HepG2 (cell line): Measurements from ENCODE around the gene MCAT. TPM values are rescaled to one million over a fixed set of nuclear protein-coding genes. Genes with fewer than 3 reads are reported as not detected.

ENCODE experiments used
- HNRNPUL1 ChIP-seq: fragments of 200-400 bp; formaldehyde crosslinking; IDR thresholded peaks from 2 replicates; pipeline ENCODE4 v1.6.1; 2017; ENCODE audit warnings: low read depth, mild to moderate bottlenecking, low read length, moderate library complexity
- JUN ChIP-seq: sonication (generic); formaldehyde crosslinking; IDR thresholded peaks from 2 replicates; pipeline ENCODE4 v1.4.0; 2020; ENCODE audit warnings: mild to moderate bottlenecking, missing genetic modification reagents
- MTERF4 ChIP-seq: sonication (generic); formaldehyde crosslinking; IDR thresholded peaks from 2 replicates; pipeline ENCODE4 v1.8.0; 2023; ENCODE audit warnings: mild to moderate bottlenecking, missing genetic modification reagents
- NR2F6 ChIP-seq, 2 experiments: IDR thresholded peaks; 2 replicates each; pipeline ENCODE4 v1.6.1; 2016; ENCODE audit warnings: antibody characterized with exemption in 1 of 2, mild to moderate bottlenecking in 1 of 2
- PATZ1 ChIP-seq: sonication (generic); formaldehyde crosslinking; IDR thresholded peaks from 2 replicates; pipeline ENCODE4 v1.4.0; 2020; ENCODE audit warnings: missing genetic modification reagents
- TEAD2 ChIP-seq: sonication (generic); formaldehyde crosslinking; IDR thresholded peaks from 2 replicates; pipeline ENCODE4 v1.9.0; 2021; ENCODE audit warnings: missing genetic modification reagents
- TEAD3 ChIP-seq: optimal IDR thresholded peaks from 2 replicates; pipeline ENCODE3; 2016; ENCODE audit warnings: borderline replicate concordance
- ZNF292 ChIP-seq: sonication (generic); formaldehyde crosslinking; IDR thresholded peaks from 2 replicates; pipeline ENCODE4 v1.8.1; 2022; ENCODE audit warnings: mild to moderate bottlenecking, low read depth, missing genetic modification reagents, borderline replicate concordance
- ZNF737 ChIP-seq: sonication (generic); formaldehyde crosslinking; IDR thresholded peaks from 2 replicates; pipeline ENCODE4 v1.5.0; 2020; ENCODE audit warnings: missing genetic modification reagents, mild to moderate bottlenecking, borderline replicate concordance
- ZNF772 ChIP-seq: sonication (generic); formaldehyde crosslinking; IDR thresholded peaks from 2 replicates; pipeline ENCODE4 v1.5.0; 2020; ENCODE audit warnings: mild to moderate bottlenecking, missing genetic modification reagents
- polyA plus RNA-seq, 8 experiments: library from polyadenylated mRNA; depleted of rRNA in 3 of 8; stranded (reverse) in 7 of 8; unstranded in 1 of 8; fragments of >200 nt; fragmentation: Illumina TruSeq in 4 of 8; extraction: Trizol in 4 of 8; gene quantifications; 2 replicates each; pipeline versions ENCODE4 v1.2.1 to v1.2.3, GENCODE V29; 2011 to 2016; ENCODE audit warnings: low read depth in 4 of 8, missing spikeins in 1 of 8, mixed read lengths in 1 of 8; ENCODE audit not compliant: insufficient read depth in 1 of 8
- total RNA-seq, 5 experiments: library from RNA; depleted of rRNA; stranded (reverse); fragments of >200 nt; fragmentation: Illumina TruSeq; extraction: Trizol; gene quantifications; 2 replicates each; pipeline ENCODE4 v1.2.3, GENCODE V29; 2016; ENCODE audit warnings: low read depth in 1 of 5

The MCAT gene
- total and polyA plus RNA-seq, 2 of the 13 experiments (the other 11 are each of a cell fraction or from before 2014, with no cell fraction given) = 9.3 to 16.7 TPM

DNA sequence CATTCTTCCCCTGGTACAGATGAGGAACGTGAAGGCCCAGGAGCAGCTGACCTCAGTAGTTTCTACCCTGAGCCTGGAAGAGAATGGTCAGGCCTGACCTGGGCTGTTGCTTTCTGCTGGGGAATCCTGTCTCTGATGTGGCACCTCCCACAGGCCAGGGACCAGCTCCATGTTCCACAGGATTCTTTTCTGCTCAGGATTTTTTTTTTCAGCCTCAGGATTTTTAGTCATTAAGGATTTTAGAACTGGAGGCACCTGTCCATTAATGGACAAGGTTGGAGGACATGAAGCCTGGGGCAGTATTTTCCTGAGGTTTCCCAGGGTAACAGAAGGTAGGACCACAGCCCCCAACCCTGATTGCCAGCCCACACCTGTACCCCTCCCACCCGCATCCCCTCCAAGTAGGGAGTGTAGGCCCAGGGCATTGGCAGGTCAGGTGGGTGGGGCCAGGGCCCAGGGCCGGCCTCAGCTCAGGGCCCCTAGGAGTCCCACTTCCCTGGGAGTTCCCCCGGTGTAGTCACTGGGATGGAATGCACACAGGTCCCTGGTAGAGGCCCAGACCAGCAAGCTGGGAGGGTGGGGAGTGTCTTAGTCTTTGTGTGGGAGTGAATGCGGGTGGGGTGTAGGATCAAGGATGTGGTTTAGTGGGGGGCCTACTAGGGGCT, 16.6 kb downstream of the MCAT start (continued):
- TF ChIP-seq ZNF292 (CRISPR knock-in tag) (no peak), JUN (CRISPR knock-in tag) (peak; percentile 40; the same call in 1 of the 2 replicates), ZNF772 (CRISPR knock-in tag) (0 out of 2 replicates have a peak, but pooled peaks have one; percentile 24), TEAD2 (CRISPR knock-in tag) (no peak), MTERF4 (CRISPR knock-in tag) (no peak), TEAD3 (CRISPR knock-in tag) (peak; percentile 91), NR2F6 (IDR thresholded peaks at IDR 0.05) (no peak), NR2F6 (CRISPR knock-in tag; IDR thresholded peaks at IDR 0.05) (peak; percentile 34; the same call in 1 of the 2 replicates), PATZ1 (CRISPR knock-in tag) (peak; percentile 36; the same call in 1 of the 2 replicates), ZNF737 (CRISPR knock-in tag) (no peak), HNRNPUL1 (no peak)
